GM23338 (cell line): ENCODE data around the gene SHISA9. TPM values are rescaled to one million over a fixed set of nuclear protein-coding genes. Genes with fewer than 3 reads are reported as not detected.

Experiments
- ATAC-seq: fragments of 200-7000 bp; cut with Tn5 transposase; 3 replicates; pipeline ENCODE4 v1.9.1; 2020
- DNase-seq: peaks from one replicate; pipeline ENCODE4 v3.0.0-alpha.2; 2015; ENCODE audit warnings: low spot score
- H2AFZ ChIP-seq: fragments of 200-600 bp; sonication (generic); 2 replicates; pipeline ENCODE4 v1.8.0; 2016; ENCODE audit warnings: antibody characterized with exemption, mild to moderate bottlenecking, moderate library complexity
- H3F3A ChIP-seq: fragments of 200-600 bp; sonication (generic); replicated peaks from 2 replicates; pipeline ENCODE4 v1.8.0; 2017; ENCODE audit warnings: antibody characterized with exemption, mixed run types, low read depth
- H3K27ac ChIP-seq: fragments of 200-600 bp; sonication (generic); 2 replicates; pipeline ENCODE4 v1.6.1; 2016; ENCODE audit warnings: low read depth
- H3K27me3 ChIP-seq: fragments of 200-600 bp; sonication (generic); 2 replicates; pipeline ENCODE4 v1.8.0; 2016; ENCODE audit warnings: mild to moderate bottlenecking, mixed run types, moderate library complexity; ENCODE audit not compliant: insufficient read depth
- H3K36me3 ChIP-seq: fragments of 200-600 bp; sonication (generic); 2 replicates; pipeline ENCODE4 v1.8.0; 2016; ENCODE audit warnings: mild to moderate bottlenecking; ENCODE audit not compliant: insufficient read depth
- H3K4me1 ChIP-seq: fragments of 200-600 bp; sonication (generic); 2 replicates; pipeline ENCODE4 v1.8.0; 2016; ENCODE audit warnings: mild to moderate bottlenecking, moderate library complexity; ENCODE audit not compliant: insufficient read depth
- H3K4me2 ChIP-seq: fragments of 200-600 bp; sonication (generic); 2 replicates; pipeline ENCODE4 v1.7.1; 2017; ENCODE audit warnings: mixed run types
- H3K4me3 ChIP-seq: fragments of 200-600 bp; sonication (generic); 2 replicates; pipeline ENCODE4 v1.6.1; 2016; ENCODE audit warnings: mixed run types
- H3K79me2 ChIP-seq: fragments of 200-600 bp; sonication (generic); replicated peaks from 2 replicates; pipeline ENCODE4 v1.8.0; 2017; ENCODE audit warnings: mild to moderate bottlenecking; ENCODE audit not compliant: insufficient read depth
- H3K9me2 ChIP-seq: fragments of 200-600 bp; sonication (generic); 2 replicates; pipeline ENCODE4 v1.8.0; 2017; ENCODE audit not compliant: insufficient read depth
- H4K20me1 ChIP-seq: fragments of 200-600 bp; sonication (generic); replicated peaks from 2 replicates; pipeline ENCODE4 v1.8.0; 2017; ENCODE audit warnings: mild to moderate bottlenecking; ENCODE audit not compliant: insufficient read depth
- H3K27ac Mint-ChIP-seq: 2 replicates; pipeline ENCODE4 v1.8.0; 2020; ENCODE audit warnings: inconsistent platforms, mild to moderate bottlenecking, moderate library complexity, mixed read lengths
- H3K27me3 Mint-ChIP-seq: 3 replicates; pipeline ENCODE4 v1.8.0; 2022; ENCODE audit warnings: low read depth, mild to moderate bottlenecking, moderate library complexity, mixed read lengths, inconsistent platforms; ENCODE audit not compliant: insufficient read depth, poor library complexity
- H3K36me3 Mint-ChIP-seq: 3 replicates; pipeline ENCODE4 v1.8.0; 2021; ENCODE audit warnings: low read depth, mild to moderate bottlenecking, inconsistent platforms, moderate library complexity, mixed read lengths
- H3K4me1 Mint-ChIP-seq: 3 replicates; pipeline ENCODE4 v1.8.0; 2020; ENCODE audit warnings: mild to moderate bottlenecking, inconsistent platforms, mixed read lengths
- H3K4me3 Mint-ChIP-seq: 3 replicates; pipeline ENCODE4 v1.8.0; 2021; ENCODE audit warnings: moderate library complexity, mild to moderate bottlenecking, inconsistent platforms, mixed read lengths
- H3K9me3 Mint-ChIP-seq: 3 replicates; pipeline ENCODE4 v1.8.0; 2020; ENCODE audit warnings: moderate library complexity, mild to moderate bottlenecking, inconsistent platforms, mixed read lengths
- CREB1 ChIP-seq: fragments of 250-450 bp; sonication (Bioruptor Pico); IDR thresholded peaks from 2 replicates; pipeline ENCODE4 v1.5.0; 2020; ENCODE audit warnings: low read depth, mild to moderate bottlenecking, moderate library complexity
- EZH2 ChIP-seq: fragments of 200-600 bp; sonication (generic); IDR thresholded peaks from one replicate; pipeline ENCODE4 v1.8.0; 2017; ENCODE audit warnings: antibody characterized with exemption, mild to moderate bottlenecking, low read depth; ENCODE audit not compliant: unreplicated experiment
- EZH2phosphoT487 ChIP-seq: fragments of 200-600 bp; sonication (generic); IDR thresholded peaks from one replicate; pipeline ENCODE4 v1.8.1; 2018; ENCODE audit warnings: antibody characterized with exemption; ENCODE audit not compliant: unreplicated experiment
- JUNB ChIP-seq: IDR thresholded peaks from one replicate; pipeline ENCODE4 v1.6.1; 2016; ENCODE audit warnings: antibody characterized with exemption; ENCODE audit not compliant: unreplicated experiment
- POLR2AphosphoS5 ChIP-seq: IDR thresholded peaks from 2 replicates; pipeline ENCODE4 v1.6.1; 2016; ENCODE audit warnings: antibody characterized with exemption, low read depth
- REST ChIP-seq: IDR thresholded peaks from one replicate; pipeline ENCODE4 v1.6.1; 2018; ENCODE audit warnings: antibody characterized with exemption; ENCODE audit not compliant: unreplicated experiment
- STAT1 ChIP-seq: IDR thresholded peaks from one replicate; pipeline ENCODE4 v1.6.1; 2016; ENCODE audit warnings: antibody characterized with exemption; ENCODE audit not compliant: unreplicated experiment
- ZNF114 ChIP-seq: fragments of 250-450 bp; sonication (Bioruptor Pico); IDR thresholded peaks from 2 replicates; pipeline ENCODE4 v1.5.0; 2020; ENCODE audit warnings: mild to moderate bottlenecking, moderate library complexity
- ZNF331 ChIP-seq: fragments of 250-450 bp; sonication (Bioruptor Pico); IDR thresholded peaks from 2 replicates; pipeline ENCODE4 v1.5.0; 2020; ENCODE audit warnings: low read depth, mild to moderate bottlenecking, moderate library complexity
- polyA plus RNA-seq: library from polyadenylated mRNA; unstranded; fragments of >200 nt; fragmentation: Nextera tagmentation; extraction: Ambion mirVana; gene quantifications from 2 replicates; pipeline ENCODE4 v1.2.1, GENCODE V29; 2016
- total RNA-seq: library from RNA; depleted of rRNA; stranded (reverse); fragments of >200 nt; shearing (Covaris generic); gene quantifications from 2 replicates; pipeline ENCODE4 v1.2.3, GENCODE V29; 2014
- TF ChIP-seq, protein P1 (sequence below): IDR thresholded peaks from 2 replicates; pipeline ENCODE4 v1.6.1; 2016; ENCODE audit warnings: antibody characterized with exemption
- TF ChIP-seq, protein P2 (sequence below), 2 experiments: fragments of 200-600 bp in 1 of 2; sonication (generic) in 1 of 2; conservative IDR thresholded peaks; 2 replicates each; pipeline versions ENCODE4 v1.5.1 to v1.6.1; 2016 to 2017; ENCODE audit warnings: antibody characterized with exemption in 2 of 2, low read depth in 2 of 2, mild to moderate bottlenecking in 2 of 2, moderate library complexity in 1 of 2

Gene SHISA9
- total and polyA plus RNA-seq, 2 experiments from 2014 or later: 10.4 to 45.6 TPM

GRCh38 chr16:13143551-13143950, 242.2 kb downstream of the SHISA9 start:
- Mint-ChIP-seq H3K36me3 (no peaks in the 10 kb centered on the region), H3K27ac (no peak overlapping the region), H3K9me3 (no peaks in the 10 kb centered on the region), H3K27me3 (no peaks in the 10 kb centered on the region), H3K4me3 (no peak overlapping the region), H3K4me1 (peaks cover 13% of the 10 kb centered on the region)
- H3K9me2 ChIP-seq: peaks cover 4% of the 10 kb centered on the region; the same call in 1 of the 2 replicates
- no peaks in the 10 kb centered on the region for H4K20me1 ChIP-seq
- H3K36me3 ChIP-seq: no peaks in the 10 kb centered on the region
- TF ChIP-seq REST: no peak
- no peak for ATAC-seq
- no peaks in the 10 kb centered on the region for H3K27me3 ChIP-seq
- no peak overlapping the region for H3K27ac ChIP-seq
- no peak overlapping the region for H3K4me2 ChIP-seq
- no peak for DNase-seq
- 0 out of 2 replicates have a peak, but pooled peaks cover 14% of the 10 kb centered on the region for H3K79me2 ChIP-seq
- H3K4me1 ChIP-seq: peaks cover 11% of the 10 kb centered on the region; the same call in 1 of the 2 replicates
- H3K4me3 ChIP-seq: no peak overlapping the region
- no peaks in the 10 kb centered on the region for H3F3A ChIP-seq
- no peak overlapping the region for H2AFZ ChIP-seq

- Histone ChIP-seq H3K27ac (no peak overlapping the region), H3K4me3 (no peak overlapping the region), H3K9me2 (peaks cover 4% of the 10 kb centered on the region; the same call in 1 of the 2 replicates), H4K20me1 (no peaks in the 10 kb centered on the region), H3K36me3 (no peaks in the 10 kb centered on the region), H3F3A (no peaks in the 10 kb centered on the region), H3K4me2 (no peak overlapping the region), H3K79me2 (0 out of 2 replicates have a peak, but pooled peaks cover 14% of the 10 kb centered on the region), H2AFZ (no peak overlapping the region), H3K4me1 (peaks cover 18% of the 10 kb centered on the region), H3K27me3 (no peaks in the 10 kb centered on the region)
- TF ChIP-seq STAT1 (no peak), EZH2phosphoT487 (no peak), JUNB (no peak), REST (no peak), EZH2 (no peak), ZNF114 (CRISPR knock-in tag) (no peak), CREB1 (CRISPR knock-in tag) (no peak), POLR2AphosphoS5 (no peak), ZNF331 (CRISPR knock-in tag) (no peak)
- TF ChIP-seq, protein P1, sequence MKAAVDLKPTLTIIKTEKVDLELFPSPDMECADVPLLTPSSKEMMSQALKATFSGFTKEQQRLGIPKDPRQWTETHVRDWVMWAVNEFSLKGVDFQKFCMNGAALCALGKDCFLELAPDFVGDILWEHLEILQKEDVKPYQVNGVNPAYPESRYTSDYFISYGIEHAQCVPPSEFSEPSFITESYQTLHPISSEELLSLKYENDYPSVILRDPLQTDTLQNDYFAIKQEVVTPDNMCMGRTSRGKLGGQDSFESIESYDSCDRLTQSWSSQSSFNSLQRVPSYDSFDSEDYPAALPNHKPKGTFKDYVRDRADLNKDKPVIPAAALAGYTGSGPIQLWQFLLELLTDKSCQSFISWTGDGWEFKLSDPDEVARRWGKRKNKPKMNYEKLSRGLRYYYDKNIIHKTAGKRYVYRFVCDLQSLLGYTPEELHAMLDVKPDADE: no peak
- TF ChIP-seq, protein P2, sequence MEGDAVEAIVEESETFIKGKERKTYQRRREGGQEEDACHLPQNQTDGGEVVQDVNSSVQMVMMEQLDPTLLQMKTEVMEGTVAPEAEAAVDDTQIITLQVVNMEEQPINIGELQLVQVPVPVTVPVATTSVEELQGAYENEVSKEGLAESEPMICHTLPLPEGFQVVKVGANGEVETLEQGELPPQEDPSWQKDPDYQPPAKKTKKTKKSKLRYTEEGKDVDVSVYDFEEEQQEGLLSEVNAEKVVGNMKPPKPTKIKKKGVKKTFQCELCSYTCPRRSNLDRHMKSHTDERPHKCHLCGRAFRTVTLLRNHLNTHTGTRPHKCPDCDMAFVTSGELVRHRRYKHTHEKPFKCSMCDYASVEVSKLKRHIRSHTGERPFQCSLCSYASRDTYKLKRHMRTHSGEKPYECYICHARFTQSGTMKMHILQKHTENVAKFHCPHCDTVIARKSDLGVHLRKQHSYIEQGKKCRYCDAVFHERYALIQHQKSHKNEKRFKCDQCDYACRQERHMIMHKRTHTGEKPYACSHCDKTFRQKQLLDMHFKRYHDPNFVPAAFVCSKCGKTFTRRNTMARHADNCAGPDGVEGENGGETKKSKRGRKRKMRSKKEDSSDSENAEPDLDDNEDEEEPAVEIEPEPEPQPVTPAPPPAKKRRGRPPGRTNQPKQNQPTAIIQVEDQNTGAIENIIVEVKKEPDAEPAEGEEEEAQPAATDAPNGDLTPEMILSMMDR (conservative IDR thresholded peaks at IDR 0.05; ENCODE audit: low read depth in 2 of 2): no peak
- Mint-ChIP-seq H3K9me3 (no peaks in the 10 kb centered on the region), H3K27ac (no peak overlapping the region), H3K27me3 (no peaks in the 10 kb centered on the region), H3K36me3 (no peaks in the 10 kb centered on the region), H3K4me1 (peaks cover 22% of the 10 kb centered on the region), H3K4me3 (no peak overlapping the region)
- DNase-seq: no peak
- ATAC-seq: no peak
Observed at GRCh38 chr16:13146829-13147228, 245.4 kb downstream of the SHISA9 start.
